ENCODE measurements around the gene SMO.
A peak's percentile ranks its signal among the peaks of the same experiment; 100 is the strongest.
"Not testable (repeated sequence)": the region's sequence is repeated elsewhere in the genome, so short reads cannot be mapped to it uniquely, and the experiment has no call there.

SMO gene

DNA sequence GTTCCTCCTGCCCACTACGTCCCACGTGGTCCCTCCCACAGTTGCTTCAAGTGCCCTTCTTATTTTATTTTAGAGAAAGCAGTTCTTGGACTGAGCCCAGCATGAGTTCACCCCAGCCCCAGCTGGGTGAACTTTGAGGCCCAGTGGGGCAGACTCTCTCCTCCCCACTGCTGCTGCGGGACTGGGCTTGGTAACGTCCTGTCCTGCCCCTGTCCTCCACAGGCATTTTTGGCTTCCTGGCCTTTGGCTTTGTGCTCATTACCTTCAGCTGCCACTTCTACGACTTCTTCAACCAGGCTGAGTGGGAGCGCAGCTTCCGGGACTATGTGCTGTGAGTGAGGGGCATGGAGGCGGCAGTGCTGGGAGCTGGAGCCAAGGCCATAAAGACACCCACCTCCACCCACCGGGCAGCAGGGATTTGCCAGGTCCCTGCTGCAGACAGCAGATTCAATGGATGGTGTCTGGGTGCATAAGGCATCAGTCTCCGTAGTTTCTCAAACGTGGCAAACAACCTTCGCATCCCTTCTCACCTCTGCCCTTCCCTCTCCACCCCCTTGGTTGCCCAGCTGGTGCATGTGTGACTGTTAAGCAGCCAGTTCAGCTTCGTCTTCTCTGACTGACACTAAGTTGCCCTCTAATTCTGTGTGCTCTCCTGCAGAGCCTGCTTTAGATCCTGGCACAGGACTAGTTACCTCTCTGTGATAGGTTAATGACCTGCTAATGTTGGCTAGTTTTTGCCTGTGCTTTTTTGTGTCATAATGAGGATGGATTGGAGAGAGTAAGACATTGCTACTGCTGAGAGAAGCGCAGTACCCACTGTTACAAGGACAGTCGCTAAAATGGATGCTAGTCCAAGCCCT is 20.9 kb downstream of the SMO start:
- DNase-seq (ENCODE audit: low spot score) = no peak

GRCh38 chr7:129210256-129210988 is 22.0 kb downstream of the SMO start:
- peak; percentile 80 for DNase-seq (ENCODE audit: low spot score)

DNA sequence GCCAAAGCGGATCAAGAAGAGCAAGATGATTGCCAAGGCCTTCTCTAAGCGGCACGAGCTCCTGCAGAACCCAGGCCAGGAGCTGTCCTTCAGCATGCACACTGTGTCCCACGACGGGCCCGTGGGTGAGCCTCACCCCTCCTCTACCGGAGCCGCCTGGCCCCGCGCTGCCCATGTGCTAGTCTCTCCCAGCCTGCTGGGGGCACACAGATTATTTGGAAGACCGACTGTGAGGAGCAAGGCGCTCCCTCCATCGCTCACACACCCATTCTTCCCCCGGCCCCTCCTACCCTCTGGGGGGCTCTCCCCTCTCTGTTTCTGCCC is 22.5 kb downstream of the SMO start:
- no peak for DNase-seq (ENCODE audit: low spot score)

DNA sequence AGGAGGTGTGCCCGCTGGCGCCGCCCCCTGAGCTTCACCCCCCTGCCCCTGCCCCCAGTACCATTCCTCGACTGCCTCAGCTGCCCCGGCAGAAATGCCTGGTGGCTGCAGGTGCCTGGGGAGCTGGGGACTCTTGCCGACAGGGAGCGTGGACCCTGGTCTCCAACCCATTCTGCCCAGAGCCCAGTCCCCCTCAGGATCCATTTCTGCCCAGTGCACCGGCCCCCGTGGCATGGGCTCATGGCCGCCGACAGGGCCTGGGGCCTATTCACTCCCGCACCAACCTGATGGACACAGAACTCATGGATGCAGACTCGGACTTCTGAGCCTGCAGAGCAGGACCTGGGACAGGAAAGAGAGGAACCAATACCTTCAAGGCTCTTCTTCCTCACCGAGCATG is 23.7 kb downstream of the SMO start:
- no peak for DNase-seq (ENCODE audit: low spot score)

DNA sequence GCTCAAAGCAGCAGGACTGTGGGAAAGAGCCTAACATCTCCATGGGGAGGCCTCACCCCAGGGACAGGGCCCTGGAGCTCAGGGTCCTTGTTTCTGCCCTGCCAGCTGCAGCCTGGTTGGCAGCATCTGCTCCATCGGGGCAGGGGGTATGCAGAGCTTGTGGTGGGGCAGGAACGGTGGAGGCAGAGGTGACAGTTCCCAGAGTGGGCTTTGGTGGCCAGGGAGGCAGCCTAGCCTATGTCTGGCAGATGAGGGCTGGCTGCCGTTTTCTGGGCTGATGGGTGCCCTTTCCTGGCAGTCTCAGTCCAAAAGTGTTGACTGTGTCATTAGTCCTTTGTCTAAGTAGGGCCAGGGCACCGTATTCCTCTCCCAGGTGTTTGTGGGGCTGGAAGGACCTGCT is 24.2 kb downstream of the SMO start:
- no peak for DNase-seq (ENCODE audit: low spot score)

- peak; percentile 28 for DNase-seq (ENCODE audit: low spot score)
Observed at GRCh38 chr7:129213828-129214227, 25.4 kb downstream of the SMO start.

DNA sequence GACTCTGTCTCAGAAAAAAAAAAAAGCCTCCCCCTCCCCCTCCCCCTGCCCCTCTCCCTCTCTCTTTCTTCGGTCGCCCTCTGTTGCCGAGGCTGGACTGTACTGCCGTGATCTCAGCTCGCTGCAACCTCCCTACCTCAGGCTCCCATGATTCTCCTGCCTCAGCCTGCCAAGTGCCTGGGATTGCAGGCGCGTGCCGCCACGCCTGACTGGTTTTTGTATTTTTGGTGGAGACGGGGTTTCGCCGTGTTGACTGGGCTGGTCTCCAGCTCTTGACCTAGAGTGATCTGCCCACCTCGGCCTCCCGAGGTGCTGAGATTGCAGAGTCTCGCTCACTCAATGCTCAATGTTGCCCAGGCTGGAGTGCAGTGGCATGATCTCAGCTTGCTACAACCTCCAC is 27.3 kb downstream of the SMO start:
- not testable (repeated sequence) for DNase-seq (ENCODE audit: low spot score)

DNA sequence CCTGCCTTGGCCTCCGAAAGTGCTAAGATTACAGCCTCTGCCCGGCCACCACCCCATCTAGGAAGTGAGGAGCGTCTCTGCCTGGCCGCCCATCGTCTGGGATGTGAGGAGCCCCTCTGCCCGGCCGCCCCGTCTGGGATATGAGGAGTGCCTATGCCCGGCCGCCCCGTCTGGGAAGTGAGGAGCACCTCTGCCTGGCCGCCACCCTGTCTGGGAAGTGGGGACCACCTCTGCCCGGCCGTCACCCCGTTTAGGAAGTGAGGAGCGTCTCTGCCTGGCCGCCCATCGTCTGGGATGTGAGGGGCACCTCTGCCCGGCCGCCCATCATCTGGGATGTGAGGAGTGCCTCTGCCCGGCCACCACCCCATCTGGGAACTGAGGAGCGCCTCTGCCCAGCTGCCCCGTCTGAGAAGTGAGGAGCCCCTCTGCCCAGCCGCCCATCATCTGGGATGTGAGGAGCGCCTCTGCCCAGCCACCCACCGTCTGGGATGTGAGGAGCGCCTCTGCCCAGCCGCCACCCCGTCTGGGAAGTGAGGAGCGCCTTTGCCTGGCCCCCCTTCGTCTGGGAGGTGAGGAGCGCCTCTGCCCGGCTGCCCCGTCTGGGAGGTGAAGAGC is 27.8 kb downstream of the SMO start:
- DNase-seq (ENCODE audit: low spot score) = not testable (repeated sequence)

- not testable (repeated sequence) for DNase-seq (ENCODE audit: low spot score)
Observed at GRCh38 chr7:129216821-129217416, 28.5 kb downstream of the SMO start.

- DNase-seq (ENCODE audit: low spot score) = peak; percentile 87
Observed at GRCh38 chr7:129218514-129219062, 30.2 kb downstream of the SMO start.

GRCh38 chr7:129219166-129219565 is 30.7 kb downstream of the SMO start:
- DNase-seq (ENCODE audit: low spot score) = not testable (repeated sequence)

DNA sequence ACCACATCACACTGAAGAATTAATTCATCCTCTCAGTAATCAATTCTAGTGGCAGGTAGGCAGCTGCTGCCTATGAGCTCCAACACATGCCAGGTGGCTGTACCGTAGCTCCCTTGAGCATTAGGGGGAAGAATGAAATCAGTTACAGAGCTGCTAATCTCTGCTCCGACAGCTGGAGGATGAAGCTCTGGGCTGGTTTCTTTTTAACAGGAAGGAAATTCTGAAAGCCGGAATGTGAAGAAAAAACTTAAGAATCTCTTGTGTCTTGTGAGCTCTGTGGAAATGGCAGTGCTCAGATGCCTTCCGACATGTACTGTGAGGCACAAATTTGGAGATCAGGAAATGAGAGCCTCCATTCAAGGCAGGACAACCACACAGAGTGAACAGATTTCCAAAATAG is 33.6 kb downstream of the SMO start:
- no peak for DNase-seq (ENCODE audit: low spot score)

- peak; percentile 98 for DNase-seq (ENCODE audit: low spot score)
Observed at GRCh38 chr7:129224251-129225205, 36.1 kb downstream of the SMO start, which contains the start of gene AHCYL2. TSS of gene AHCYL2 (plus strand) at chr7:129225030.

DNA sequence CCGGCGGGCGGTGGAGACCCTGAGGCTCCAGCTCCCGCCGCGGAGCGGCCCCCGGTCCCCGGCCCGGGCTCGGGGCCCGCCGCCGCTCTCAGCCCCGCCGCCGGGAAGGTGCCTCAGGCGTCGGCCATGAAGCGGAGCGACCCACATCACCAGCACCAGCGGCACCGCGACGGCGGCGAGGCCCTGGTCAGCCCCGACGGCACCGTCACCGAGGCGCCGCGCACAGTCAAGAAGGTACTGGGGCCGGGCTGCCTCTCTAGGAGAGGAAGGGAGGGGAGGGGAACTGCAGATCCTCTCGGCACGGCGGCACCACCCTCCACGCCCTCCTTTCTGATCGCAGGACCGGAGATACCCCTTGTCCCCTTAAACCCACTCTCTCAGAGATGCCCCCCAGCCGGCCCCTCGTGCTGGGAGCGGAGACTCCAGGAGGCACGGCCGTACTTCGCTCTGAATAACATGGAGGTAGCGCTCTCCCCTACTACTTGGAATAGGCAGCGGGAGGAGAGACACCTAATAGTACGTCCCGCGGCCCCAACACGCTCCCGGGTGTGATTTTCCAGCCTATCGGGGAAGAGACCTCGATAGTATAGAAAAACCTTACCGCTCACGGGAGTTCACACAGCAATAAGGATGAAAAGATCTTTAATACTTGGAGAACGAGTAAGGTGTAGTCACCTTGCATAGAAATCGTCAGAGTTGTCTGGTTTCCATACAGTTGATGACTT is 36.9 kb downstream of the SMO start:
- peak; percentile 64 for DNase-seq (ENCODE audit: low spot score)

GRCh38 chr7:129225931-129226572 is 37.6 kb downstream of the SMO start:
- DNase-seq (ENCODE audit: low spot score) = peak; percentile 60

- no peak for DNase-seq (ENCODE audit: low spot score)
Observed at GRCh38 chr7:129227646-129228578, 39.5 kb downstream of the SMO start.

DNA sequence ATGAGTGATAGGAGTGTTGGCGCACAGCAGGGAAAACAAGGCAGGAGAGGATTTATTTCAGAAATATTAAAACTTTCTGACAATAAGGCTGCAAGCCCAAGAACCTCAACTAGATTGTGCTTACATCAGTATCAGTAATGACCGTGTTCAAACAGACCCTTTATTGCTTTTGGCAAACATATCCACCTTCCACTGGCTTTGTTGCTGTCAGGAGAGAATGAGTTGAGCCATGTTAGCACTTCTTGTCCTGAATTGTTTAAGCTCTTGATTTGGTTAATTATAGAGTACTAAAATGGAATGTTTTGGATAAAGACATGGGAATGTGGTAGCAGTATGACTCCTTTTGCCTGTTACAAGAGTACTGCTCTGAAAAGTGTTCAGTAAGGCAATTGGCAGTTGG is 40.2 kb downstream of the SMO start:
- DNase-seq (ENCODE audit: low spot score) = no peak

DNA sequence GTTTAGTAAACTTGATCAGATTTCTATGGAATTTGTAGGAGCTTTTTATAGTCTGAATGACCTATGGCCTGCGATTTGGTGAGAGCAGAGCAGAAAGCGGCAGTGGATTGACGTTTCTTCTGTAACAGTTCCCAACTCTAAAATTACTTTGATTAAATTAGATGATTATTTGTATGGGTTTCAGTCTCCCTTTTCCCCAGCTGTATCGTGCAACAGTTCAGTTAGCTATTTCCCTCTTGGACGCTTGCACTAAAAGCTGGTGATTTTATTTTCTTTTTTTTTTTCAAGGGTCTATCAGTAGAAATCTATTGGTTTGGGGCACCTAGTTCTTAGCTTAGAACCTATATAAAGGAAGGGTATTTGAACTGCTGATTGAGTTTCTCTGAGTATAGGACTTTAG is 43.2 kb downstream of the SMO start:
- no peak for DNase-seq (ENCODE audit: low spot score)

DNA sequence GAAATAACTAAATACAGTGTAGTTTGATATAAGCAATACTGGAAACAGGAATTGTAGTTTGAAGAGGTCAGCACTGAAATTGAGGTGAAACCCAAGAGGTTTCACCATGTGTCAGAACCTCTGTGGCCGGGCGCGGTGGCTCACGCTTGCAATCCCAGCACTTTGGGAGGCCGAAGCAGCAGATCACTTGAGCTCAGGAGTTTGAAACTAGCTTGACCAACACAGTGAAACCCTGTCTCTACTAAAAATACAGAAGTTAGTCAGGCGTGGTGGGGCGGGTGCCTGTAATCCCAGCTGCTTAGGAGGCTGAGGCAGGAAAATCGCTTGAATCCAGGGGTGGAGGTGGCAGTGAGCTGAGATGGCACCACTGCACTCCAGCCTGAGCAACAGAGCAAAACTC is 50.1 kb downstream of the SMO start:
- DNase-seq (ENCODE audit: low spot score) = no peak
